A549 (cell line): Measurements from ENCODE around the gene PHPT1.

Experiments used
- BHLHE40 ChIP-seq: IDR thresholded peaks from 2 replicates; pipeline ENCODE4 v1.6.1; 2012; ENCODE audit warnings: low read depth, low read length, inconsistent platforms
- EP300 ChIP-seq, 2 experiments: fragments of >200 bp; sonication (Bioruptor Twin); formaldehyde crosslinking; IDR thresholded peaks; 2 replicates in 1 of 2; 3 replicates in 1 of 2; pipeline ENCODE4 v1.6.1; 2016 to 2017

- TF ChIP-seq EP300 (IDR thresholded peaks at IDR 0.05) (no peak), BHLHE40 (no peak)
Measured at GRCh38 chr9:136865768-136866103, 16.5 kb downstream of the PHPT1 start.
